Adrenal gland (tissue), 5 donors: ENCODE data around the gene WDR74.

ENCODE experiments used
- CTCF ChIP-seq, 6 experiments: fragments of 450-650 bp in 4 of 6; fragments of 200-600 bp in 2 of 6; sonication (generic) in 1 of 6; IDR thresholded peaks; 1 replicate in 5 of 6; 2 replicates in 1 of 6; pipeline versions ENCODE4 v1.5.1 to v1.8.0; 2016 to 2021; ENCODE audit warnings: antibody characterized with exemption in 6 of 6, mild to moderate bottlenecking in 2 of 6, moderate library complexity in 1 of 6
- POLR2A ChIP-seq, 2 donors: fragments of 450-650 bp; IDR thresholded peaks; one replicate each; pipeline ENCODE4 v1.6.1; 2017; ENCODE audit warnings: antibody characterized with exemption in 2 of 2, mild to moderate bottlenecking in 2 of 2, moderate library complexity in 1 of 2
- donor health status: DM: no; HTN: no; CAD: no.

- TF ChIP-seq CTCF (IDR thresholded peaks at IDR 0.05) (no peak), POLR2A (IDR thresholded peaks at IDR 0.05) (no peak)
These were observed 4.8 kb upstream of the WDR74 start for GRCh38 chr11:62844154-62844553.
